HL-60/S4 treated with phorbol 12-myristate 13-acetate at 8.2 ng/mL for 4 days and 3 days (cell line): ENCODE measurements around the gene ATPAF2.

Experiments used
- in situ Hi-C: fragments of 300-500 bp; cut with MboI; formaldehyde crosslinking; loops from 2 replicates; pipeline ENCODE4 v1.15.0; 2022; ENCODE audit warnings: low sequenced_read_pairs

ATPAF2 gene

GRCh38 chr17:18038861-18039534, at the start of gene ATPAF2, which contains the start of gene GID4:
Gene ATPAF2 (minus strand): TSS chr17:18039168. CDS start chr17:18039013, 155 bp downstream.
Gene GID4 (plus strand): TSS chr17:18039408. CDS start chr17:18039465, 57 bp downstream.
- in situ Hi-C loops = loop anchor here (25.0 kb wide), 1 partner anchor 352 kb away; the partner anchor contains the start of gene RAI1

DNA sequence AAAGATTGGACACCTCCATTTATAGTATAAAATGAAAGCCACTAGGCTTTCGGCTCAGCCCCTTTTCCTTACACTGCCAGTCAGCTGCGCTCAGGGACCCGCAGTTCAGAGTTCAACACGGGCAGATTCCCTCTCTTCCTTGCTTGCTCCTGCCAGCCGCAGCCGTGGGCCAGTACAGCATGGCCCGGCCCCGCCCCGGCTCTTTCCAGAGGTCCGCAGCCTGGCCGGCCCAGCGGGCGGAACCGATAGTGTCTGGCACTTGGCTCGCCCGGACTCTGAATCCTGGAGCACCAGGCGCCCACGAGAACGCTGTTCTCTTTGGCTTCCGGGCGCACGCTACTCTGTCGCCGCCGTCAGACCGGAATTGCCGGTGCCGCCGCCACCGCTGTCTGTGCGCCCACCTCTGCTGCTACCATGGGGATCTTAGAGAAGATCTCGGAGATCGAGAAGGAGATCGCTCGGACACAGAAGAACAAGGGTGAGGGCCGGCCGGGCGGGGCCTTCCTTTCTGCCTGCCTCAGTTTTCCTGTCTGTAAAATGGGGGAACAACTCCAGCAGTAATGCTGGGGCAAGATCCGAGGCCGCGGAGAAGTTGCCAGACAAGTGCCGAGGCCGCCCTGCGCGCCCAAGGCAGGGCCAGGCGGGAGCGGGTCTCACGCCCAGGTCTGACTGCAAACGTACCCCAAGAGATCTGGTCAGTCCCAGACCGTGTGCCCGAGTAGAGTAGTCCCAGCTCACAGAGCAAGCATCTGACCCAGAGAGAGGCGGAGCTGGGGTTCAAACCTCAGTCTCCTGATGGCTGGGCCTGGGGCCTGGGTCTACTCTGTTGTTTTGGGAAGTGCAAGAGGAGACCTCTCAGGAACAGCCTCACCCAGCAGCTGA, 48.9 kb upstream of the ATPAF2 start, which contains the start of gene DRG2:
DRG2 (plus strand) TSS at position 339 of the 882 bp plus-strand sequence; CDS start at position 415, 76 bp downstream.
- in situ Hi-C loops = no loop called here

DNA sequence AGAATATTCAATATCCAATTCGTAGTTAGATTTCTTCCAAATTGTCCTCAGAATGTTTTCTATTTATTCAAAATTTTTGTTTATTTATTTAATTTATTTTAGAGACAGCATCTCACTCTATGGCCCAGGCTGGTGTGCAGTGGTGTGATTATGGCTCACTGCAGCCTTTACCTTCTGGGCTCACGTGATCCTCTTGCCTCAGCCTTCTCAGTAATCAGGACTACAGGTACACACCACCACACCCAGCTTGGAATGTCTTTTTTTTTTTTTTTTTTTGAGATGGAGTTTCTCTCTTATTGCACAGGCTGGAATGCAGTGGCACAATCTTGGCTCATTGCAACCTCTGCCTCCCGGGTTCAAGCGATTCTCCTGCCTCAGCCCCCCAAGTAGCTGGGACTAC, 45.3 kb upstream of the ATPAF2 start:
- in situ Hi-C loops = no loop called here

- in situ Hi-C loops = no loop called here
These were observed 40.6 kb upstream of the ATPAF2 start for GRCh38 chr17:18079543-18079942.

- in situ Hi-C loops = no loop called here
These were observed 38.0 kb upstream of the ATPAF2 start for GRCh38 chr17:18076936-18077335.

- in situ Hi-C loops = no loop called here
These were observed 35.8 kb upstream of the ATPAF2 start for GRCh38 chr17:18074566-18075272.

DNA sequence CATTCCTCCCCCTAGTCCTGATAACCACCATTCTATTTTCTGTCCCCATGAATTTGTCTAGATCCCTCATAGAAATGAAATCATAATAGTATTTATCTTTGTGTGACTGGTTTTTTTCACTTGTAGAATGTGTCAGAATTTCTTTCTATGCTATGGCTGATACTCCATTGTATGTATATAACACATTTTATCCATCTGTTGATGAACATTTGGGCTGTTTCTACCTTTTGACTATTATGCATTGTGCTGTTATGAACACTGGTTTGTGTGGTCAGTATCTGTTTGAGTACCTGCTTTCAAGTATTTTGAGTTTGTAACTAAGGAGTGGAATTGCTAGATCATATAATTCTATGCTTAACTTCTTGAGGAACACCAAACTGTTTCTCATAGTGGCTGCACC, 32.8 kb upstream of the ATPAF2 start:
- in situ Hi-C loops = no loop called here

DNA sequence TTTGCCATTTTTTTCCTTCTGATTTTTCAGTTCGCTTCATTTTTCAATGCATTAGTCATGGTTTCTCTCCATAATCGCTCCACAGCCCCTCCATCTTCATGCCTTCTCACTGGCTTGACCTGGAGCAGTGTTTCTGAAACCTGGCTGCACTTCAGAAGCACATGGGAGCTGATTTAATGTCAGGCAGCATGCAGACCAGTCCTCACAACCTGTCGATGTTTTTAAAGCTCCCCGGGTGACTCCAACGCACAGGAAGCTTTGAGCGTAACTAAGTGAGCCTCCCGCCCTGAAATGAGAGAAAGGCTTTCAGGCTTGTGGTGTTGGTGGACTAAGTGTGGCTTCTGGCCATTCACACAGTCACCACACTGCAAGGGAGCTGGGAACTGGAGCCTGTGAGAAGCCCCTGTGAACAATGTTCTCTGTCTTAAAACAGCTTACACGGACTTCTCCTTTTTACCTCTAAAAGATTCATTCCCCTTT, 31.9 kb upstream of the ATPAF2 start:
- in situ Hi-C loops = no loop called here

DNA sequence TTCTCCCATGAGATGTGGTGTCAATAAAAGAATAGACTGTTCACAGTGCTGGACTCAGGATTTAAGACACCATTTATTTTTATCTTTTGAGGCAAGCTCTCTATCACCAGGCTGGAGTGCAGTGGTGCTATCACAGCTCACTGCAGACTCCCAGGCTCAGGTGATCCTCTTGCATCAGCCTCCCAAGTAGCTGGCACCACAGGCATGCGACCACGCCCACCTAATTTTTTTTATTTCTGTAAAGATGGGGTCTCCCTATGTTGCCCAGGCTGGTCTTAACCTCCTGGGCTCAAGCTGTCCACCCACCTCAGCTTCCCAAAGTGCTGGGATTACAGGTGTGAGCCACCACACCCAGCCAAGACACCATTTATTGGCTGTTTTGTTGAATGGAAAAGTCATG, 30.1 kb upstream of the ATPAF2 start:
- in situ Hi-C loops = no loop called here

- in situ Hi-C loops = no loop called here
These were observed 27.9 kb upstream of the ATPAF2 start for GRCh38 chr17:18066866-18067265.

GRCh38 chr17:18065546-18065945, 26.6 kb upstream of the ATPAF2 start:
- in situ Hi-C loops = no loop called here

DNA sequence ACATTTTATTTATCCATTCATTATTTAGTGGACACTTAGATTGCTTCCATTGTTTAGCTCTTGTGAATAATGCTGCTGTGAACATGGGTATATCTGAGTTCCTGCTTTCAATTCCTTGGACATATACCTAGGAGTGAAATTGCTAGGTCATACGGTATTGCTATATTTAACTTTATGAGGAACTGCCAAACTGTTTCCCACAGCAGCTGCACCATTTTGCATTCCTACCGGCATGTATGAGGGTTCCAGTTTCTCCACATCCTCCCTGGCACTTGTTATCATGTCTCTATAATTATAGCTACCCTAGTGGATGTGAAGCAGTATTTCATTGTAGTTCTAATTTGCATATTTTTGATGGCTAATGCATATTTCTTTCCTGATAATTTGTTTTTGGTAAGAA, 25.1 kb upstream of the ATPAF2 start:
- in situ Hi-C loops = no loop called here

GRCh38 chr17:18059283-18059682, 20.3 kb upstream of the ATPAF2 start:
- in situ Hi-C loops = no loop called here

DNA sequence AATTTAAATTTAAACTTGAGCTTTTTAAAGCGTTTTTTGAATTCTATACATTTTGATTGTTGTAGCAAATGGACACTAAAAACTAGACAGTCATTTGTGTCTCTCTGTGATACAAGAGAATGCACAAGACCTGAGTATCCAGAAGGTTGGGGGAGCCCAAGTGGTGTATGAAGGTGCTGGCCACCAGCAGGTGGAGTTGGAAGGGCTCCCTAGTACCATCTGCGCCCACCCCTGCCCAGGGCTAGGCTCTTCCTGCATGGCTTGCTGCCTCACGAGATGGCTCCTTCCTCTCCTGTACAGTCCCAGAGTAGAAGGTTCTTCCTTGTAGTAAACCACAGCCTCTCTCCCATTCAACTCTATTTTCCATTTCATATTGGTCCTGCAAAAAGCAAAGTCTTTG, 17.2 kb upstream of the ATPAF2 start:
- in situ Hi-C loops = no loop called here

- in situ Hi-C loops = no loop called here
These were observed 16.6 kb upstream of the ATPAF2 start for GRCh38 chr17:18055597-18055996.

DNA sequence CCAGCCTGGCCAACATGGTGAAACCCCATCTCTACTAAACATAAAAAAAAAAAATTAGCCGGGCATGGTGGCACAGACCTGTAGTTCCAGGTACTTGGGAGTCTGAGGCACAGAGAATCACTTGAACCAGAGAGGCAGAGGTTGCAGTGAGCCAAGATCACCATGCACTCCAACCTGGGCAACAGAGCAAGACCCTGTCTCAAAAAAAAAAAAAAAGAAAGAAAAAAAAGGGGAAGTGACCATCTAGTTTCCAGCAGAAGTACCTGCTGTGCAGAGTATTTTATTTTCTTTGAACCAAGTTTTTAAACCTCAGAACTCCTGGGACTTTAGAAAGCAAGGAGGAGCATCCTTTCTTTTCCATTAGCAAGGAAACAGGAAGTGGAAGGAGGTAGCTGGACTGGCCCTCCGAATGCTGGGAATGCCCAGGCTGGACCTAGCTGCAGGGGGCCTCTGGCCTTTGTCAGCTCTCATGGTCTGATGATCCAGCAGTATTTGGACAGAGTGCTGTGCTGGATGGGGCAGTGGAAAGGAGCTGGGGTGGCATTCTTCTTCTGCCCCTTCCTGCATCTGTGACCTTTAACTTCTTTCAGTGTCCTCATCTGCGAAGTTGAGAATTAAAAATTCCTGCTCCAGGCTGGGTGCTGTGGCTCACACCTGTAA, 6.9 kb upstream of the ATPAF2 start:
- in situ Hi-C loops = loop anchor here (25.0 kb wide), 1 partner anchor 359 kb away; the partner anchor contains the start of gene RAI1

DNA sequence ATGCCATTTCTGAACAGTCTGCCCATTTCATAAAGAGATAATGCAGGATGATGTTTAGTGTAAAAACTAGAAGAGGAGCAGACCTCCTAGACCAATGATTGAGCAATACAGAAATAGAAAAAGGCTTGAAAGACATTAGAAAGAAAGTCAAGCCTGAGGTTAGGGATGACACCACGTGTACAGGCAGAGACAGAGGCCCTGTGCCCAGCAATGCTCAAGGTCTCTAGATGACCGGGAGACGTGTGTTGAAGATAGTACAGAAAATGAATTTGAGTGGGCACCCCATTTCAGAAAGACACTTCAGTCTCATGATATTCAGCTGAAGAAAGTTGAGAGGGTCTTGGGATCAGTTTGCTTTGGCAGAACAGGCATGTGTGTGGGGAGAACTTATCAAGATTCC, 5.6 kb upstream of the ATPAF2 start:
- in situ Hi-C loops = loop anchor here (25.0 kb wide), 1 partner anchor 357 kb away; the partner anchor contains the start of gene RAI1

GRCh38 chr17:18043491-18043890, 4.5 kb upstream of the ATPAF2 start:
- in situ Hi-C loops = loop anchor here (25.0 kb wide), 1 partner anchor 356 kb away; the partner anchor contains the start of gene RAI1

- in situ Hi-C loops = loop anchor here (25.0 kb wide), 1 partner anchor 356 kb away; the partner anchor contains the start of gene RAI1
These were observed 4.0 kb upstream of the ATPAF2 start for GRCh38 chr17:18042983-18043382.

- in situ Hi-C loops = loop anchor here (25.0 kb wide), 1 partner anchor 354 kb away; the partner anchor contains the start of gene RAI1
These were observed 2.8 kb upstream of the ATPAF2 start for GRCh38 chr17:18041776-18042175.
